HG03280 (cell line): ENCODE results near the gene CABP4.
A peak's percentile ranks its signal among the peaks of the same experiment; 100 is the strongest.

Source experiments
- ATAC-seq: cut with Tn5 transposase; IDR thresholded peaks from one replicate; pipeline ENCODE4 v1.9.1; 2021; ENCODE audit warnings: mild to moderate bottlenecking, moderate library complexity; ENCODE audit not compliant: unreplicated experiment

CABP4 gene

DNA sequence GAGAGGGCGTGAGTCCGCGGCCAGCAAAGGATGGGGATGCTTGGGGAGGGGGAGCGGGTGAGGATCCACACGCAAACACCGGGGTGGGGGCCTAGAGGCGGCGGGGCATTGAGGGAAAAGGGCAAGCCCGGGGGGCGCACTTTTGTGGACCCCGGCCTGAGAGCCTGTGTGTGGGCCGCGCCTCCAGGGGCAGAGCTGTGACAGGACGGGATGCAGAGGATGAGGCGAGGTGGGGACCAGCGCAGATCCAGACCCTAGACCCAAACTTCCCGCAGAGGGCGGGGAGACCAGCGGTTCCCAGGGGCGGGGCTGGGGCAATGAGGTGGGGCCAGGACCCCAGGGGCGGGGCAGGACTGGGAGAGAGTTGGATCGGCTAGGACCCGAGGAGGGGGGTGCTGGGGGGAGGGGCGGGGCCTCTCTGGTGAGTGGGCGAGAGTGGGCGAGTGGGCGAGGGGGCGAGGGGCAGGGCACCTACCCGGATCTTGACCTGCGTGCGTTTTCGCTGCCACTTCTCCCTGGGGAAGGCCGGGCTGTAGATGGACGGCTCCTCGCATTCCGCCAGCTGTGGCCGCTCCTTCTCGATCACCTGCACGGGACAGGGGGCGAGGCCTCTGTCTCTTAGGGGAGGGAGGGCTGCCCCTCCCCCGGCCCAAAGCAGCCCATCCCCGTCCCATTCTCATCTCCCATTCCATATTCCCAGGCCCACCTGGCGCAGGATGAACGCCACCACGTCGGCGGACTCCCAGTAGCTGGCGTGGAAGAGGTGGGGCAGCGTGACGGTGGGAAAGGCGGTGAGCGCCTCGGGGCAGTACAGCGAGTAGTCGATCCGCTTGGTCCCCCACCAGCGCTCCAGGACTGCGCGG is 39.4 kb downstream of the CABP4 start:
- no peak for ATAC-seq

DNA sequence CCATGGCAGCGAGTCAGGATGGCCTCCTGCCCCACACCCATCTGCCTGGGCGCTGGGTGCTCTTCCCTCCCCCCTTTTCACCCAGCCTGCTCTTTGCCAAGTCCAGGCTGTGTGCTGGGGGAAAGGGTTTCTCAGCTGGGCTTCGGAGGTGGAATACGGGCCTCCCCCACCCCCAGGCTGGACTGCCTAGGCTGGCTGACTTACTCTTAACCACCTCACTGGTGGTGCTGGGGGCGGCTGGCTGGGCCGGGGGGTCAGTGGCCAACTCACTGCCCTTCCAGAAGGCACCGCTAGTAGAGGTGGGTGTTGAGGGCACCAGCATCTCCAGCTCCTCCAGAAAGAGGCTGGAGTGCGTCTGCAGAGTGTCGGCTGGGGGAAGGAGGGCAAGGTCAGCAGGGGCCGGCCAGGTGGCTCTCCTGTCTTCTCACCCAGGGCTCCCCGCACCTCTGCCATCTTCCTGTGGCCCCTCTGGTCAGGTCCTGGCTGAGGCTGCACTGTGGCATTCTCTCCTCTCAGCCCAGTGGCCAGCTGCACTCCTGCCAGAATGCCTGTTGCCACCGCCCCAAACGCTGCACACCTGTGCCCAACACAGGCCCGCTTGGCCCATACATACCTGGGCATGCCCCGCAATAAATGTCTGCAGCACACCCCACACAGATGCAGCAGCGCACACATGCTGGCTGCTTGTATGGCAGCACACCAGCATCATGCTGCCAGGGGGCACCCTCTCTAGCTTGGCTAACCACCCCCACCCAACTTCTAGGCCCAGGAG is 40.3 kb downstream of the CABP4 start:
- ATAC-seq, result no peak

DNA sequence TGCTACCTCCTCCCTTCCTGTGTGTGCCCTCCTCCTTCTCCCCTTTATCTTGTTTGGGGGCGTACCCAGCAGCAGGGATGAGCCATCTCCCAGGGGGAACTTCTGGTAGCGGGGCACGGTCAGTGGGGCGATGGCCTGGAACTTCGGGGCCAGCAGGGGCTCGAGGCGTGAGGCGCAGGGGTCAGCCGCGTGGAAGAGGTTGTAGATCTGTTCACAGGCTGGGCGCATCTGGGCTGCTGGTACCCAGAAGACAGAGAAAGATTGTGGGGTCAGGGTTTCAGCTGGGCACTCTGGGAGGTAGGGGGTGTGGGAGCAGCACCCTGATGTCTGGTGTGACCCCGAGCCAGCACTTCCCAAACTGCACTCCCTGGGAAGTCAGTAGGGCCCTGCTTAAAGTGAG is 41.0 kb downstream of the CABP4 start:
- ATAC-seq, result no peak

DNA sequence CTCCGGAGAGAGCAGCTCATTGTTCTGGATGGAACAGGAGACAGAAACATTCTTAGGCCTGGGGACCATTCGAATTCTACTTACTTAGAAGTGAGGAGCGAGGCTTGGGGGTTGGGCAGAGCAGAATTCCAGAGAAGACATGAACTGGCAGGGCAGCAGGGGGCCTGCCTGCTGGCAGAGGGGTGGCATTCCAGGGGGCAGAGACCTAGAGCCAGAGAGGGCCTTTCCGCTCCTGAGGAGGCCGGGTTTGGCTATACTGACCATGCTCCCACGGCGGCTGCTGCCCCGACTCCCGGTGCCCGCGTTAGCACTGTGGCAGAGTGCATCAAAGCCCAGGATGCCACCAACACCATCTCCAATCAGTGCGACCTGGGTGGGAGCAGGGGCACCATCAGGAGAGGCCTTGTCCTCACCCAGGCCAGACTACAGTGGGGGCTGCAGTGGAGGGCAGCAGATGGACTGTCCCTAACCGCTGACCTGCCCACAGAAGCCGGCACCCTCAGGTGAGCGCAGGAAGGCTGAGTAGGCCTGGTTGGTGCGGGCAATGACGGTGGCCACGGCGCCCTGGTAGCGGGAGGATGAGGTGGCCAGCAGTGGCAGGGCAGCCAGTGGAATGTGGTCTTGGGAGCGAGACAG is 42.6 kb downstream of the CABP4 start:
- ATAC-seq, result no peak

DNA sequence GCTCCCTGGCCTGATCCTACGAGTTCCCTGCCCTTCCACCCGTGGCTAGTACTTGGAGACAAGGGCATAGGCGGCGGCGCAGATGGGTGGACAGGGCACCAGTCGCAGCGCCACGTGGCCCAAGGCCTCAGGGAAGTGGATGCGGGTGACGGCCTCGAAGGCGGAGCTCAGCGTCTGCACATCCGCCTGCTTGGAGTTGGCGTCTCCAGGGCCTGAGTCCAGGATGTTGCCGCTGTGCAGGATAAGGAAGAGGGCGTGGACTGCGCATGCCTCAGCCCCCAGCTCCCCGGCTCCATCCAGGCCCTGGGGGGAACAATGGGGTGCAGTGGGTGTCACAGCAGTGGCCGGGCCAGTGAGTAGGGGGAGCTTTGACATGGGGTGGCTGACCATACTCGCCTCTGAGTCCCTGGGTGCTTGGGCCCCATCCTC is 43.4 kb downstream of the CABP4 start:
- ATAC-seq, result no peak

DNA sequence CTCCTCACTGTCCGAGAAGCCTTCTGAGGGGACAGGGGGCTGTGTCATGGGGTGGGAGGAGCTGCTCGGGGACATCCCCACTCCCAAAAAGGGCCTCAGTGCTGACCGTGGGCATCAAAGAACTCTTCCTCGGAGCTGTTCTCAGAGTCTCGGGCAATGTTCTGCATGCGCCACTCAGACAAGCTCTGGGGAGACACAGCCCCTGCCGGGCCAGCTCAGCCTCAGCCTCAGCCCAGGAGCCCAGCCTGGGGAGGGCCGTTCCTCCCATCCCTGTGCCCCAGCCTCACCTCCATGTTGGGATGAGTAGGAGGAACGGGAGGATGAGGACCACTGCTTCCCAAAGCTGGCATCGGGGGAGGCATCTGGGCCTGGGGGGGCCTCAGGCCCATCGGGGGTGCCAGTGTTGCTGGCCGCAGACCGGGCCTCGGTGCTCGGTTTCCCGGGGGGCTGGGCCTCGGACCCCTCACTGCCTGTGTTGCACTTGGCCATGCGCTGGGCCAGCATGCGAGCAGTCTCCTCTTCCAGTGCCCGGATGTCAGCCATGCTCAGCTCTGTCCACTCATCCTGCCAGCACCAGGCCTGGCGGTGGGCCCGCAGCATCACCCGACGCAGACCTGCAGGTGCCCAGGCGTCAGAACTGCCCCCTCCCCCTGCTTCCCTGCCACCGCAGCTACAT is 44.8 kb downstream of the CABP4 start:
- no peak for ATAC-seq

DNA sequence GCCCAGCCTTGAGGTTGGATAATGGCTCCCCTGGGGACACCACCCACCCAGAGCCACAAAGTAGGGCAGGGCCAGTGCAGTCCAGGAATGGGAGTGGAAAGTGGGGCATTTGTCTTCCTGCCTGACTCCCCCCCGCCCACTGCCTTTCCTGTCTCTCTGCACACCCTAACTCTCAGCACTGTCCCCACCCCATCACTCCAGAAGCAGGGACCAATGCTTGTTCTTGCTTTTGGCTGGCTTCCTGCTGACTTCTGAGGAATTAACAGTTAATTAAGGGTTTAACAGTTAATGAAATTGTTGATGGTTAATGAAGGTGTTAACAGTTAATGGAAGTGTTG is 45.3 kb downstream of the CABP4 start:
- no peak for ATAC-seq

DNA sequence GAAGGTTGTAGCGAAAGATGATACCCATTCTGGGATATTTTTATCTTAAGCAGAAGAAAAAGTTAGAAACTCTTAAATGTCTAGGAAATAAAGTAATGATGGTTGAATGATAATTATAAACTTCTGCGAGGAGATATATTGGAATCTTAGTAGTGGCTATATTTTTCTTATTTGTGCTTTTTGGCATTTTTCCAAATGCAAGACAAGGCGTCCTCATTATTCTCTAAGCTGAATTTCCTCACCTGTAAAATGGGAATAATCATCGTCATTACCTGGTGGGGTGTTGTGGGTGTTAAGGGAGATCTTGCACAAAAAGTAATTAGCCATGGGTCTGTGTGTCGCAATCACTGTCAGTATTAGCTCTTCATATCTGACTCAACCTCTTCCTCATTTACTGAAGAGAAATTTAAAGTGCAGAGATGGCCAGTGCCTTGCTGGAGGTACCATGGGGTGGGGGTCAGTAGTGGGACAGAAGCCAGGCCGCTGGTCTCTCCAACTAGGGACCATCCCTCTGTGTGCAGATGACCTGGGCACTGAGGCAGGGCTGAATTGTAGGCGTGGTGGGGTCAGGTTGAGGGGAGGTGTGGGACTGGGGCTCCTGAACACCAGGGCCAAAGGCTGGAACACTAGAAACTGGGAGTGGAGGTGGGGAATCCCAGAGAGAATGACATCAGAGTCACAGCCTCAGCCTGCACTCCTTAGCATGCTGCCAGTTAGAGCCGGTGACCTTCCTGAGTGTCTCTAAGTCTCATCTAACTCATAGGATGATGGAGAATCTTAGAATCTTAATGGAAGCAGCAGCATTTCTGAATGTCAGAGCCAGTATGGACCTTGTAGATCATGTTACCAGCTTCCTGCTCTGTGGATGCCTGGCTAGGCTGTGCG is 45.9 kb downstream of the CABP4 start:
- no peak for ATAC-seq

DNA sequence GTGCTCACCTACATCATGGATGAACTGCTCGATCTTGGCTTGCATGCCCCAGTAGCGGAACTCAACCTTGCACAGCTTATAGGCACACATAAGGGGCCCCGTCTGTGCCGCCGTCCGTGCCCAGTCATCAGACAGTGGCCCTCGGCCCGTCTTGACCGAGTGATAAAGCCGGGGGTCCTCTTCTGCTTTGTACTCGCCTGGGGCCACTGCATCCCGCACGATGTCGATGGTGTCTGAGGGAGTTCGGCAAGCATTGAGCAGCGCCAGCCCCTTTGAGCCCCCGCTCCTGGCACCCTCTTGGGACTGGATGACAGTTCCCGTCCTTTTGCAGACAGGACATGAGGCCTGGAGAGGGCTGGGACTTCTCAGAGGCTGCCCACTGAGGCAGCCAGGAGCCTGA is 46.7 kb downstream of the CABP4 start:
- ATAC-seq, result no peak

DNA sequence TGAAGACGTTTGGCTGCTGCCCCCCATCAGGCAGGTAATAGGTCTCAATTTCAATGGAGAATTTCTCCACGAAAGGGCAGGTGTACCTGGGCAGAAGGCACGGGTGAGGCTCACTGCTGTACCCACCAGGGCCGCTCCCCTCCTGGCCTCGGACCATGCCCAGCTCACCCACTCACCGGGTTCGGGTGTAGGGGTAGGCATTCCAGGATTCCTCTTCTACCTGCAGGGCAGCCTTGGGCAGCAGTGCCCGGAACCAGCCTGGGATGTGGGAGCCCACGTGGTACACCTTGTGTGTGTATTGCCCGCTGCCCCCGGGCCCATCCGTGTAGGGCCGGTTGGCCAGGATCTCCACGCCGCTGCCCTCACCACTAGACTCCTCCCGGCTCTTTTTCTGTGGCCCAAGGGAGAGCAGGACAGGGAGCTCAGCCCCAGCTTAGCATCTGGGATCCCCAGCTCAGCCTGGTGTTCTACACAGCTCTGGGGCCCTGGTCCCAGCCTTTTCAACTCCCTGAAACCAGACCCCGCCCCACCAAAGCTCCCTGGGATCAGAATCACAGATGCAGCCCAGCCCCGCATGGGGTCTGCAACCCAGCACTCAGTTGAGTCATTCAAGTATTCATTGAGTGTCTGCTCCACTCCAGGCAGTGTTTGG is 47.3 kb downstream of the CABP4 start:
- no peak for ATAC-seq

DNA sequence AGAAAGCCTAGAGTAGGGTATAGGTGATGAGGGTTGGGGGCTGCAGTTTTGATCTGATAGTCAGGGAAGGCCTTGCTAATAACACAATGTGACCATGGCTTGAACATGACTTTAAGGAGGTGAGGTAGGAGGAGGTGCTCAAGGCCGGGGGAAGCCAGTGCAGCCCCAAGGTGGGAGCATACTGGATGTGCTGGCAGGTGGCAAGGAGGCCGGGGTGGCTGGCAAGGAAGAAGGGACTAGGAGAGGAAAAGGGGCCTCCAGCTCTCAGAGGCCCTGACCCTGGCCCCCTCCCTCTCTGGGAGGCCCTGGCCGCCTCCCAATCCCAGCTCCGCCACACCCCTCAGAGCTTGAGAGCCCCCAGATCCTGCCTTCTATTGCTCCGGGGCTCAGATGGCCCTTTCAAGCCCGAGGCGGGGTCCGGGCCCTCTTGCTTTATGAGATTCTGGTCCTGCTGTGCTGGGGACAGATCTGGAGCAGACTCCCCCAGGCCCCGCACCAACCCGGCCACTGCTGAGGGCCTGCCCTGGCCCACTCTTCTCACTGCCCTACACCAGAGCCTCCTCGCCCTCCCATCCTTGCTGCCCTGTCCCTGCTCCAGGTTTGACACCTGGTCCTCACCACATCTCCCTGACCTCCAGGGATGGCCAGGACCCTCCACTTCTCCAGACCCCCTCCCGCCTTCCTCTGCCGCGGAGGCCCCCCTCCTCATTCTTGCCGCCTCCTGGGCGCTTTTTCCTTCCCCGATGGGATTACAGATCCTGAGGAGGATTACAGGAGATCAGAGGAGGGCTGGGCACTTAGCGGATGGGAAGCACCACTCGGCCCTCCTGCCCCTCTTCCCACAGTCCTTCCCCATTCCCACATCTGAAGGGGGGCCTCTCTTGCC is 48.2 kb downstream of the CABP4 start:
- no peak for ATAC-seq

DNA sequence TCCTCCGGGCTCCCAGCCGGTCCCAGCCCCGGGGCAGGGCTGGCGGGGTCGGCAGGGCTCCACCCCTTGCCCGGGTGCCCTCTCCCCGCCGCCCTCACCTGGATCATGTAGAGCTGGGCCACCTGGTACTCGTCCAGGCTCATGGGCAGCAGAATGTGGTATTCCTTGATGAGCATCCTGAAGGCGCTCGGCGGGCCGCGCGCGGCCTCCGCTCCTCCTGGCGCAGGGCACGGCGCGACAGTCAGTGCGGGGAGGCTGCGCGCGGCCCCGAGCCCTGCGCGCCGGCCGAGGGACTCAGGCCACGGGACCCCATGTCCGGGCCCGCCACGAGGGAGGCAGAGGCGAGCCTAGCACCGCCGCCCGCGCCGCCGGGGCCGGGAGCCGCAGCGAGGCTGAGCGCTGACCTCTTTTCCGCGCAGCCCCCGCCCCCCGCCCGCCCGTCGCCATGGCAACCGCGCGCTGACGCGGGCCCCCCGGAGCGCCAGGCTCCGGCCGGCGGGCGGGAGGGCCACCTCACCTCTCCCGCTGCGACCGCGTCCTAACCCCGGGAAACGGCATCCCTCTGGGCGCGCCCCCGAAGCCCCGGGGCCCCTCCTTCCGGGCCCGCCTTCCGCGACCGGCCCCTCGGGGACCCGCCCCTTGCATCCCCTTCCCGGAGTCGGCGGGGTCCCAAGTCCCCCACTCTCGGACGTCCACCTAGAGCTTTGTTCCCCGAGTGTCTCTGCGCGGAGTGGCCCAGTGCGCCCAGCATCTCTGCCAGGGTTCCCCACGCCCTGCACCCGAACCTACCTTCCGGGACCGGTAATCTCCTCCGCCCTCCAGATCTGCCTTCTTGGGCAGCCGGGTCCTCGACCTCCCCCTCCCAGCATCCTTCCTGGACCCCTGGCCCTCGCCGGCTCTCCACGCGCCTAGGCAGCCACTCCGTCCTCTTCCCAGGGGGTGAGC is 49.1 kb downstream of the CABP4 start:
- no peak for ATAC-seq

DNA sequence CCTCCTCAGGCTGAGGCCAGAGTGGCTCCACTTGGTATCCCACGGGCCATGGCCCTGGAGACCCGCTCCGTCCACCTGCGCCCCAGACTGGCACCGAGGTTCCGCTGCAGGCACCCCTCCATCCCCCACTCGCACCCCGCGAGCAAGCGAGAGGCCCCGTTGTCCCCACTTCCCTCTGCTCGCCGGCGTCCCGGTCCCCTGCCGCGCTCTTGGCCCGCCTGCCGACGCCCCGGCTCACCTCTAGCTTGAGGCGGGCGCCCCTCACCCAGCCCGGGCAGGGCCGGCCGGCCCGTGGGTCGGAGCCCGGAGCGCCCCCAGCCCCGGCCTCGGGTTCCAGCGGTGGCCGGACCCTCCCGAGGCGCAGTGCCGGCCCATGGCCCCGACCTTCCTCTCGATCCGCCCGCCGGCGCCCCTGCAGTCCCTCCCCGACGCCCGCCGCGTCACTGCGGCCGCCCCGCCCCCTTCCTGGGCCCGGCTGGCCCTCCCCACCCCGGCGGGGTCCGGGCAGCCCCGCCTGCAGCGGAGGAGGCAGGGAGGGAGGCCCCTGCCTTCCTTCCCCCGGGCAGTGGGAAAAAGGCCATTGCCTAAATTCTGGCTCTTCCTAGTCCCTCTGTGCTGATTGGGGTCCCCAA is 49.9 kb downstream of the CABP4 start, which contains the start of gene PITPNM1:
TSS of gene PITPNM1 (minus strand) at position 414 of the 632 bp plus-strand sequence. CDS start 1,183 bp downstream, outside the sequence.
- ATAC-seq, result no peak

DNA sequence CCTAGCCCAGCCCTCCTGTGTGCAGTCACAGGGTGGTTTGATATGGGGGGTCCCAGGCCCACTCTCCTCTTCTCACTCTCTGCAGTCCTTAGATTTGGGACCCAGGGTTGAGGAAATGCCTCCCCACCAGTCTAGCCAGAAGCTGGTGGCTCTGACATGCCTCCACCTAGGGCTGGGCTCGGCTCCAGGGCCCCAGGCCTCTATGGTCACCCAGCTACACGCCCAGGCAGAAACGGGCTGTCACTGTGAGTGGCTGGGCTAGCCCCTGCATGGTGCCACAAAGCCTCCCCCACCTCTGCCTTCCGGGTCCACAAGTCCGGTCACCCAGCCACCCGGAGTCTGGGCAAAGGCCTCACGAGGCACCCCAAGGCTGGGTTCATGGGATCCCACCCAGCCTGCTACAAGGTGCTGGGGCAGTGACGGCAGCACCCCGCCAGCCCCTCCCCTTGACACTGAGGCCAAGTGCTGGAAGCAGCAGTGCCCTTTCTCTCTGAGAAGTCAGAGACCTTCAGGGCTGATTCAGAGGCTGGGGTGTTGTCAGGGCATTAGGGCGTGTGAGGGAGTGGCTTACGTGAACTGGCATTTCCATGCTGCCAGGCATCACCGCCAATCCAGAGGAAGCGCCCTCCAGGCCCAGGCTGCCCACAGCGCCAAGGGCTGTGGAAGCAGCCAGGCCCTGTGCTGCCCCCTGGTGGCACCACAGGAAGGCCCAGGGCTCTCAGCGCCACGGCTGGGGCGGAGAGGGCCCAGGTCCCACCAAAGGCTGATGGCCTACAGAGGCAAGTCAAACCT is 50.6 kb downstream of the CABP4 start:
- ATAC-seq, result peak; percentile 24

DNA sequence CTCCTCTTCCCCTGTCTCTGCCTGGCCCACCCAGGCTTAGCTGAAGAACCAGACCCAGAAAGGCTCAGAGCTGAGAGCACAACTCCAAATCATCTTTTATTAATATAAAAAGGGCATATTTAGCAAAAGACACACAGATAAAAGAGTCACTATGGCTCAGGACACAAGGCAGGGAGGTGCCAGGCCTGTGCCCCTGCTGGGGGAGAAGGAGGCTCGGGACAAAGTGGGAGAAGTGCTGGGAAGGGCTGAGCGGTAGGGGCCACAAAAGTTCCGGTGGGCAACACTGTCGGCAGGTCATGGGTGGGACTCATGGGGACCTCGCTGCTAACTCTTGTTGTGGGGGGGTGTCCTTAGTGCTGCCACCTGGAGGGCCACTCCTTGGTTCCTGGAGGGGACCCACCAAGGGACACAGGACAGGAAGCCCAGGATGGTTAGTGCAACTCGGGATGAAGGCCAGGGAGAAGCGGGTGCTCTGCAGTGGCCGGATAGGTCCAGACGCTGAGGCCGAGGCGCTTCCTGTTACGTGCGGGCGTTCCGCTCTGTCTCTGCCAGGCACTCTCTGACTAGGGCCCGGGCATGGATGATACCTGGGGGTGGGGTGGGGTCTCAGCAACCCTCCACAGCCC is 51.4 kb downstream of the CABP4 start:
- ATAC-seq, result no peak
